Heart right ventricle (tissue), 16 donors: ENCODE measurements around the gene IRF5. TPM values are rescaled to one million over a fixed set of nuclear protein-coding genes. Genes with fewer than 3 reads are reported as not detected.
"Not testable (repeated sequence)": the region's sequence is repeated elsewhere in the genome, so short reads cannot be mapped to it uniquely, and the experiment has no call there.

Experiments
- ATAC-seq, 8 donors: fragments of 200-7000 bp; cut with Tn5 transposase; one replicate each; pipeline ENCODE4 v1.9.1; 2020; ENCODE audit warnings: mild to moderate bottlenecking in 8 of 8, moderate library complexity in 8 of 8, moderate number of reproducible peaks in 1 of 8
- DNase-seq, 2 donors: peaks; one replicate each; pipeline ENCODE4 v3.0.0-alpha.2; 2020
- H3K27ac ChIP-seq, 10 donors: fragments of 200-600 bp; sonication (generic) in 2 of 10; one replicate each; pipeline versions ENCODE4 v1.5.0 to v1.8.0; 2020 to 2022; ENCODE audit warnings: mild to moderate bottlenecking in 3 of 10
- H3K27me3 ChIP-seq, 7 donors: fragments of 200-600 bp; one replicate each; pipeline ENCODE4 v1.8.0; 2021 to 2022; ENCODE audit warnings: mild to moderate bottlenecking in 2 of 7
- H3K36me3 ChIP-seq, 9 donors: fragments of 200-600 bp; sonication (generic) in 1 of 9; one replicate each; pipeline versions ENCODE4 v1.5.0 to v1.8.0; 2020 to 2022; ENCODE audit warnings: mild to moderate bottlenecking in 2 of 9
- H3K4me1 ChIP-seq, 9 donors: fragments of 200-600 bp; sonication (generic) in 1 of 9; one replicate each; pipeline versions ENCODE4 v1.5.0 to v1.8.0; 2020 to 2022; ENCODE audit warnings: mild to moderate bottlenecking in 4 of 9
- H3K4me3 ChIP-seq, 10 donors: fragments of 200-600 bp; sonication (generic) in 2 of 10; one replicate each; pipeline versions ENCODE4 v1.5.0 to v1.8.0; 2020 to 2022; ENCODE audit warnings: mild to moderate bottlenecking in 7 of 10, moderate library complexity in 2 of 10
- H3K9me3 ChIP-seq, 11 donors: fragments of 200-600 bp in 10 of 11; sonication (generic) in 2 of 11; one replicate each; pipeline versions ENCODE4 v1.5.0 to v1.8.0; 2013 to 2022; ENCODE audit warnings: mild to moderate bottlenecking in 2 of 11, control low read depth in 1 of 11, moderate library complexity in 1 of 11
- WGBS, 2 donors: extraction: QIAGEN DNeasy Blood & Tissue Kit; methylation state at CpG; one replicate each; pipeline ENCODE4 v1.1.7; 2013; ENCODE audit warnings: inconsistent platforms in 1 of 2; 5-methylcytosine and 5-hydroxymethylcytosine counted together
- intact Hi-C, 10 donors: fragments of 100-400 bp; cut with DNase I; formaldehyde crosslinking; loops; one replicate each; pipeline versions ENCODE4 v1.11.1 to v1.14.2; 2022
- polyA plus RNA-seq, 2 donors: library from polyadenylated mRNA; stranded (reverse); fragments of 200-250 nt; gene quantifications; one replicate each; pipeline ENCODE4 v1.2.3, GENCODE V29; 2013
- total RNA-seq, 10 donors: library from RNA; stranded (reverse); fragmentation: NEBNext Ultra II Directional in 3 of 10; extraction: Animal tissue kit (Norgen Biotek cat#: 25700) in 3 of 10; gene quantifications; one replicate each; pipeline versions ENCODE4 v1.2.1 to v1.2.4, GENCODE V29; 2021 to 2023
- TF ChIP-seq, protein P1 (sequence below), 9 donors: fragments of 200-600 bp; sonication (generic) in 2 of 9; IDR thresholded peaks; one replicate each; pipeline versions ENCODE4 v1.5.0 to v1.8.0; 2021 to 2022; ENCODE audit warnings: antibody characterized with exemption in 9 of 9, mild to moderate bottlenecking in 5 of 9, moderate library complexity in 1 of 9
- donor health status: Arrhythmogenic right ventricular cardiomyopathy.
- donor health status: ischemic (EF 13 %, LVEDD 7.1; RV severe dilation, severe dysfunction).
- donor health status: healthy with polysubstance abuse.
- donor health status: DM: no; HTN: yes; CAD: no.
- donor health status: DM: no; HTN: no; CAD: no.
- donor health status: ischemic (EF 25% LVEDD 6.9; RV normal size, moderate dysfunction).
- donor health status: ischemic (EF 25% LVEDD 5.7; RV mildly dilated, moderate dysfunction).
- donor health status: healthy.
- donor health status: DM: yes; HTN: yes; CAD: no.
- donor health status: Ischemic cardiomyopathy.
- donor health status: ischemic (EF 35%, LVEDD 5.7; RV mildly dilated, moderate dysfunction).
- donor health status: nonischemic (EF 11% LVEDD 7.7; RV severe dilation, severe dysfunction).
- donor health status: DM: yes; HTN: yes; CAD: no.
- donor health status: PGD.
- donor health status: ischemic (EF 29% LVEDD 5.4; RV normal size, mild dysfunction).
- donor health status: nonischemic (EF 23%, LVEDD 6.1; RV moderate dilation, normal function).

Gene IRF5
- total and polyA plus RNA-seq, 12 donors: 0.46 to 6.6 (median 1.5) TPM

DNA sequence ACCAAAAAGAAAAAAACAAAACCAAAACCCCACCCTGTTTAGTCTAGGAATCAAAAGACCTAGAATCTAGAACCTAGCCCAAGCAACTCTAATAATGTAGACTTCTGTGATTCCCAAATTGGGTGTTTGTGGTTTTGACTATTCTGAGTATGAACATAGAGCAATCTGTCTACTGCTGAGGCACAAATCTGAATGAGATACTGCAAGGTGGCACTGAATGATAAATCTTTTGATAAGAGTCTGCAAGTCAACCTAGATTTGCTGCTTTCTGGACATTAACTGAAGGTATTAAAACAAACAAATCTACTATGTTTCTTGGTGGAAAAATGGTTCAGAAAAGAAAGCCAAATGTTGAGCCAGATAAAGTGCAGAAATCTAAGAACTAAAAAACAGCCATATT lies 50.6 kb downstream of the IRF5 start:
- intact Hi-C loops: no loop called here
- Histone ChIP-seq H3K4me1 (no peaks in the 10 kb centered on the region), H3K36me3 (peaks cover 0 to 100% (median 49%) of the 10 kb centered on the region in 9 donors), H3K27ac (no peak overlapping the region), H3K4me3 (no peak overlapping the region), H3K9me3 (no peaks in the 10 kb centered on the region), H3K27me3 (no peaks in the 10 kb centered on the region)
- TF ChIP-seq, protein P1, sequence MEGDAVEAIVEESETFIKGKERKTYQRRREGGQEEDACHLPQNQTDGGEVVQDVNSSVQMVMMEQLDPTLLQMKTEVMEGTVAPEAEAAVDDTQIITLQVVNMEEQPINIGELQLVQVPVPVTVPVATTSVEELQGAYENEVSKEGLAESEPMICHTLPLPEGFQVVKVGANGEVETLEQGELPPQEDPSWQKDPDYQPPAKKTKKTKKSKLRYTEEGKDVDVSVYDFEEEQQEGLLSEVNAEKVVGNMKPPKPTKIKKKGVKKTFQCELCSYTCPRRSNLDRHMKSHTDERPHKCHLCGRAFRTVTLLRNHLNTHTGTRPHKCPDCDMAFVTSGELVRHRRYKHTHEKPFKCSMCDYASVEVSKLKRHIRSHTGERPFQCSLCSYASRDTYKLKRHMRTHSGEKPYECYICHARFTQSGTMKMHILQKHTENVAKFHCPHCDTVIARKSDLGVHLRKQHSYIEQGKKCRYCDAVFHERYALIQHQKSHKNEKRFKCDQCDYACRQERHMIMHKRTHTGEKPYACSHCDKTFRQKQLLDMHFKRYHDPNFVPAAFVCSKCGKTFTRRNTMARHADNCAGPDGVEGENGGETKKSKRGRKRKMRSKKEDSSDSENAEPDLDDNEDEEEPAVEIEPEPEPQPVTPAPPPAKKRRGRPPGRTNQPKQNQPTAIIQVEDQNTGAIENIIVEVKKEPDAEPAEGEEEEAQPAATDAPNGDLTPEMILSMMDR (IDR thresholded peaks at IDR 0.05): no peak
- ATAC-seq: no peak
- no peak for DNase-seq

DNA sequence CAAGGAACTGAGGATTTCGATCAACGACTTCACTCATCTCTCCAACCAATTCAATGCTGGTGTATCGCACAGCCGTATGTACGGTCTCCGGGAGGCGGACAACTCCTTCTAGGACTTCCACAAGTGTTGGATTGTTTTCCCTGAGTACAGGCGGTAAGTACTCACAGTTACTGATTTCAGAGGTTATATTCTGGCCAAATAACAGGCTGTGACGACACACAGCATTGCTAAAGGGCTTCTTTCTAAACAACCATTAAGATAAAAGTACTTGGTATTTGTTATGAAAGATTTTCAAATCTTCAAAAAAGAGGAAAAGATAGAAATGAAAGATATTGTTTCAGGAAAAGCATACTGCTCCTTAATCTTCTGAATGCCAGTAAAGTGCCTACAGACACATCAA lies 52.2 kb downstream of the IRF5 start:
- WGBS, 2 donors: 85 to 86% methylated on average over 9 of the region's 9 CpGs
- Histone ChIP-seq H3K9me3 (no peaks in the 10 kb centered on the region), H3K36me3 (peaks cover 0 to 100% (median 46%) of the 10 kb centered on the region in 9 donors), H3K4me1 (no peaks in the 10 kb centered on the region), H3K27me3 (no peaks in the 10 kb centered on the region), H3K27ac (no peak overlapping the region), H3K4me3 (no peak overlapping the region)
- DNase-seq (no peak), ATAC-seq (no peak)
- intact Hi-C loops: no loop called here
- TF ChIP-seq, protein P1 (IDR thresholded peaks at IDR 0.05): no peak

DNA sequence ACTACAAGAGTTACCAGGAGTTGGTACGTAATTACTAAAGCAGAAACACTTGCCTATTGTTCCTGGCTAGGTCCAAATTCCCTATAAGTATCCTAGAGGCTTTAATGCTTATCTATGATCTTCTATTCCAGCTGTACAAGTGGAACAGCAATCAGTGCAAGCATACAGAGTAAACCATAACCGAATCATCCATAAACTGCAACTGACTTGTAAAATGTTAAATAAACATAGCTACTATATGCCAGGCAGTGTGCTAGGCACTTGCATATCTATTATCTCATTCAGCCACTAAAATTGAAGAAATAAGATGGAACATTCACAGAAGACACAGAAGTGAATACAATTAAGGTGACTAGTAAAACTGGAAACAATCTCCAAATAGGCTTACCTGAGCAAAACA lies 55.7 kb downstream of the IRF5 start:
- Histone ChIP-seq H3K4me3 (no peak overlapping the region), H3K27me3 (no peaks in the 10 kb centered on the region), H3K36me3 (peaks cover 0 to 100% (median 33%) of the 10 kb centered on the region in 9 donors), H3K27ac (no peak overlapping the region), H3K9me3 (no peaks in the 10 kb centered on the region), H3K4me1 (no peaks in the 10 kb centered on the region)
- 92 to 94% methylated on average over 2 of the region's 2 CpGs for WGBS, 2 donors
- ATAC-seq (no peak), DNase-seq (no peak)
- TF ChIP-seq, protein P1 (IDR thresholded peaks at IDR 0.05): no peak
- intact Hi-C loops: no loop called here

DNA sequence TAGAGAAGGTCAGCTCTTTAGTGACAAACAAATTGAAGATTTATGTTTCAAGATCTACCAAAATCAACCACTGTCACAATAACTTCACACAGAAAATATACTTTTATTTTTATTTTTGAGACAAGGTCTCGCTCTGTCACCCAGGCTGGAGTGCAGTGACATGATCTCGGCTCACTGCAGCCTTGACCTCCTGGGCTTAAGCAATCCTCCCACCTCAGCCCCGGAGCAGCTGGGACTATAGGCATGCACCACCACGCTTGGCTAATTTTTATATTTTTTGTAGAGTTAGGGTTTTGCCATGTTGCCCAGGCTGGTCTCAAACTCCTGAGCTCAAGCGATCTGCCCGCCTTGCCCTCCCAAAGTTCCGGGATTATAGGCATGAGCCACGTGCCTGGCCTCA lies 56.8 kb downstream of the IRF5 start:
- H3K27me3 ChIP-seq, DNase-seq, ATAC-seq, H3K27ac ChIP-seq, intact Hi-C loops, H3K4me1 ChIP-seq, H3K4me3 ChIP-seq, H3K9me3 ChIP-seq: not testable (repeated sequence)
- peaks cover 0 to 100% (median 44%) of the 10 kb centered on the region in 9 donors for H3K36me3 ChIP-seq
- 95 to 98% methylated on average over 8 of the region's 8 CpGs for WGBS, 2 donors

DNA sequence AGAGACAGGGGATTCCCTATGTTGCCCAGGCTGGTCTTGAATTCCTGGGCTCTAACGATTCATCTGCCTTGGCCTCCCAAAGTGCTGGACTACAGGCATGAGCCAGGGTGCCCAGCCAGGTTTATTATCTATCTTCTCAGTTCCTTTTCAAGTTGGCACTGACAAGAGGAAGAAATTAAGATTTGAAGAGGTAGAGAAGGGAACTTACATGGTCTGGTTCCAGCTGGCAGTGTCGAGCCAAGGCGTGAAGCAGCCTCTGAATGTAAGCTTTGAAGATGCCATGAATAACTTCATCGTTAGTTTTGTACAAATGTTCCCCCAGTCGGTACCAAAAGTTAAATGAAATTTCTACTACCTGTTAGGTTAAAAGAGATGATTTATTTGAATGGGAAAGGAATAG lies 59.5 kb downstream of the IRF5 start:
- WGBS, 2 donors: 67 to 80% methylated on average over 5 of the region's 5 CpGs
- intact Hi-C loops: no loop called here
- Histone ChIP-seq H3K27me3 (no peaks in the 10 kb centered on the region), H3K9me3 (no peaks in the 10 kb centered on the region), H3K27ac (no peak overlapping the region), H3K4me1 (no peaks in the 10 kb centered on the region), H3K4me3 (no peak overlapping the region), H3K36me3 (peaks cover 0 to 100% (median 39%) of the 10 kb centered on the region in 9 donors)
- TF ChIP-seq, protein P1 (IDR thresholded peaks at IDR 0.05): no peak
- no peak for DNase-seq
- no peak for ATAC-seq

Other genes with a start within 250 kb of the IRF5 start
- 100 to 1,000 TPM; 197 to 333 (median 249) TPM for gene CALU, start 198.6 kb upstream of the IRF5 start, total RNA-seq
- gene CALU, start 198.6 kb upstream of the IRF5 start, polyA plus RNA-seq: 100 to 1,000 TPM in 1 of 2 donors, 10 to 100 TPM in 1; 39.9 to 260 TPM
- not detected for gene OPN1SW, start 162.1 kb upstream of the IRF5 start, total RNA-seq
- gene OPN1SW, start 162.1 kb upstream of the IRF5 start, polyA plus RNA-seq: not detected
- gene CCDC136, start 146.0 kb upstream of the IRF5 start, total RNA-seq: 10 to 100 TPM in 4 of 10 donors, 1 to 10 TPM in 6; 1.8 to 14.4 (median 8.0) TPM
- 10 to 100 TPM in 1 of 2 donors, 1 to 10 TPM in 1; 4.6 to 13.5 TPM for gene CCDC136, start 146.0 kb upstream of the IRF5 start, polyA plus RNA-seq
- gene FLNC, start 107.5 kb upstream of the IRF5 start, total RNA-seq: 1,000 to 10,000 TPM in 6 of 10 donors, 100 to 1,000 TPM in 4; 364 to 2,445 (median 1,303) TPM
- 1,000 to 10,000 TPM in 1 of 2 donors, 100 to 1,000 TPM in 1; 223 to 1,054 TPM for gene FLNC, start 107.5 kb upstream of the IRF5 start, polyA plus RNA-seq
- 100 to 1,000 TPM in 9 of 10 donors, 10 to 100 TPM in 1; 96.7 to 168 (median 124) TPM for gene ATP6V1F, start 75.1 kb upstream of the IRF5 start, total RNA-seq
- 100 to 1,000 TPM; 153 to 189 TPM for gene ATP6V1F, start 75.1 kb upstream of the IRF5 start, polyA plus RNA-seq
- under 1 TPM; 0.09 to 0.42 (median 0.27) TPM for gene KCP, start 27.2 kb upstream of the IRF5 start, total RNA-seq
- gene KCP, start 27.2 kb upstream of the IRF5 start, polyA plus RNA-seq: under 1 TPM; 0.23 to 0.44 TPM
- 10 to 100 TPM; 26.3 to 37.7 (median 30.4) TPM for gene TNPO3, start 117.2 kb downstream of the IRF5 start, total RNA-seq
- gene TNPO3, start 117.2 kb downstream of the IRF5 start, polyA plus RNA-seq: 10 to 100 TPM in 1 of 2 donors, 1 to 10 TPM in 1; 8.0 to 17.5 TPM
- 10 to 100 TPM in 4 of 10 donors, 1 to 10 TPM in 6; 6.8 to 13.1 (median 9.0) TPM for gene TSPAN33, start 206.8 kb downstream of the IRF5 start, total RNA-seq
- gene TSPAN33, start 206.8 kb downstream of the IRF5 start, polyA plus RNA-seq: 1 to 10 TPM; 2.8 to 5.9 TPM